H1 (cell line): ENCODE measurements around the gene PGF. TPM values are rescaled to one million over a fixed set of nuclear protein-coding genes. Genes with fewer than 3 reads are reported as not detected.

Experiments used
- CTCF ChIA-PET: fragments of 300-600 bp; sonication (Branson Sonifier 250); formaldehyde crosslinking; loops from one replicate; lab custom pipeline; 2021; ENCODE audit not compliant: partially characterized antibody; lab: Charles Lee
- POLR2A ChIA-PET: fragments of 300-600 bp; sonication (Branson Sonifier 250); formaldehyde crosslinking; loops from one replicate; lab custom pipeline; 2021; ENCODE audit warnings: inconsistent platforms; ENCODE audit not compliant: partially characterized antibody; lab: Charles Lee
- DNase-seq, 2 experiments: peaks; one replicate each; pipeline versions ENCODE4 v3.0.0 to v3.0.0-alpha.2; 2010 to 2022; ENCODE audit warnings: low spot score in 2 of 2, low read depth in 1 of 2, mixed read lengths in 1 of 2
- FAIRE-seq: peaks from 2 replicates; lab custom pipeline; 2011; peaks lifted over from hg19 to GRCh38; lab: Jason Lieb, UNC
- H2AFZ ChIP-seq: 2 replicates; pipeline ENCODE4 v1.8.1; 2012; ENCODE audit warnings: low read length, inconsistent platforms
- H2AK5ac ChIP-seq: 2 replicates; pipeline ENCODE4 v1.6.1; 2013; ENCODE audit warnings: low read depth, low read length
- H2BK120ac ChIP-seq: replicated peaks from 2 replicates; pipeline ENCODE3; 2013; ENCODE audit warnings: low read depth, low read length, inconsistent platforms
- H2BK12ac ChIP-seq: 2 replicates; pipeline ENCODE4 v1.6.1; 2013; ENCODE audit warnings: low read depth, low read length
- H2BK15ac ChIP-seq: 2 replicates; pipeline ENCODE4 v1.6.1; 2013; ENCODE audit warnings: low read length
- H2BK20ac ChIP-seq: 2 replicates; pipeline ENCODE4 v1.6.1; 2013; ENCODE audit warnings: low read length
- H2BK5ac ChIP-seq: 2 replicates; pipeline ENCODE4 v1.6.1; 2013; ENCODE audit warnings: low read depth, low read length
- H3K14ac ChIP-seq: 2 replicates; pipeline ENCODE4 v1.6.1; 2013; ENCODE audit warnings: inconsistent platforms; ENCODE audit not compliant: insufficient read length
- H3K18ac ChIP-seq: 2 replicates; pipeline ENCODE4 v1.6.1; 2013; ENCODE audit warnings: low read length; ENCODE audit errors: extremely low read depth
- H3K23ac ChIP-seq: 2 replicates; pipeline ENCODE4 v1.6.1; 2013; ENCODE audit warnings: inconsistent platforms; ENCODE audit not compliant: insufficient read length
- H3K23me2 ChIP-seq: 2 replicates; pipeline ENCODE4 v1.6.1; 2013; ENCODE audit warnings: low read depth, low read length
- H3K27ac ChIP-seq: 2 replicates; pipeline ENCODE4 v1.6.1; 2011; ENCODE audit warnings: low read depth, low read length, inconsistent platforms
- H3K27me3 ChIP-seq, 4 experiments: replicated peaks in 1 of 4; 1 replicate in 1 of 4; 2 replicates in 3 of 4; pipeline versions ENCODE4 v1.6.1 to v1.8.1; 2011 to 2013; ENCODE audit warnings: low read length in 3 of 4, mild to moderate bottlenecking in 3 of 4, inconsistent platforms in 2 of 4, mixed read lengths in 2 of 4, moderate library complexity in 1 of 4; ENCODE audit not compliant: control insufficient read depth in 3 of 4, insufficient read depth in 3 of 4; ENCODE audit errors: extremely low read depth in 1 of 4
- H3K36me3 ChIP-seq, 4 experiments: 2 replicates each; pipeline versions ENCODE4 v1.6.1 to v1.8.1; 2011 to 2013; ENCODE audit warnings: mild to moderate bottlenecking in 4 of 4, low read length in 3 of 4, moderate library complexity in 2 of 4, control low read depth in 1 of 4, inconsistent platforms in 1 of 4; ENCODE audit not compliant: insufficient read depth in 4 of 4, control insufficient read depth in 2 of 4
- H3K4ac ChIP-seq: replicated peaks from 2 replicates; pipeline ENCODE3; 2013; ENCODE audit warnings: low read length, low read depth, mixed read lengths, inconsistent platforms; ENCODE audit not compliant: insufficient read length
- H3K4me1 ChIP-seq, 4 experiments: replicated peaks in 1 of 4; 1 replicate in 1 of 4; 2 replicates in 3 of 4; pipeline versions ENCODE4 v1.6.1 to v1.8.1; 2011 to 2013; ENCODE audit warnings: low read length in 3 of 4, inconsistent platforms in 2 of 4, mixed read lengths in 1 of 4; ENCODE audit not compliant: insufficient read depth in 4 of 4, control insufficient read depth in 3 of 4
- H3K4me2 ChIP-seq, 2 experiments: 2 replicates each; pipeline versions ENCODE4 v1.6.1 to v1.8.1; 2011 to 2013; ENCODE audit warnings: low read depth in 2 of 2, low read length in 2 of 2, control low read depth in 1 of 2, inconsistent platforms in 1 of 2, mild to moderate bottlenecking in 1 of 2; ENCODE audit not compliant: insufficient read depth in 1 of 2
- H3K4me3 ChIP-seq, 4 experiments: fragments of 200-600, 300-600 bp in 1 of 4; sonication (generic), shearing (Covaris generic), sonication (Bioruptor Twin) in 1 of 4; 2 replicates each; pipeline versions ENCODE4 v1.5.1 to v1.8.1; 2011 to 2016; ENCODE audit warnings: low read length in 4 of 4, low read depth in 3 of 4, control low read depth in 2 of 4, inconsistent platforms in 2 of 4, mild to moderate bottlenecking in 2 of 4, mixed read lengths in 1 of 4, moderate library complexity in 1 of 4; ENCODE audit not compliant: insufficient read depth in 2 of 4; ENCODE audit errors: extremely low read depth in 1 of 4
- H3K56ac ChIP-seq: replicated peaks from 2 replicates; pipeline ENCODE3; 2013; ENCODE audit warnings: low read depth, mild to moderate bottlenecking, mixed read lengths, low read length, inconsistent platforms; ENCODE audit not compliant: insufficient read length
- H3K79me1 ChIP-seq: 2 replicates; pipeline ENCODE4 v1.6.1; 2013; ENCODE audit warnings: low read depth, low read length, control low read depth
- H3K79me2 ChIP-seq, 2 experiments: 2 replicates each; pipeline versions ENCODE4 v1.6.1 to v1.8.1; 2012 to 2013; ENCODE audit warnings: low read length in 2 of 2, mild to moderate bottlenecking in 2 of 2, inconsistent platforms in 1 of 2; ENCODE audit not compliant: insufficient read depth in 2 of 2, control insufficient read depth in 1 of 2
- H3K9ac ChIP-seq, 4 experiments: replicated peaks in 1 of 4; 1 replicate in 1 of 4; 2 replicates in 3 of 4; pipeline versions ENCODE4 v1.6.1 to v1.8.1; 2011 to 2013; ENCODE audit warnings: low read depth in 3 of 4, low read length in 3 of 4, control low read depth in 2 of 4, mild to moderate bottlenecking in 2 of 4, moderate library complexity in 2 of 4, inconsistent platforms in 1 of 4; ENCODE audit errors: extremely low read depth in 1 of 4
- H3K9me3 ChIP-seq, 2 experiments: 2 replicates each; pipeline versions ENCODE4 v1.6.1 to v1.8.1; 2012 to 2013; ENCODE audit warnings: mild to moderate bottlenecking in 2 of 2, moderate library complexity in 2 of 2, control low read depth in 1 of 2, inconsistent platforms in 1 of 2, low read depth in 1 of 2, low read length in 1 of 2, mixed read lengths in 1 of 2; ENCODE audit not compliant: insufficient read depth in 2 of 2
- H4K20me1 ChIP-seq, 2 experiments: replicated peaks in 1 of 2; 2 replicates each; pipeline versions ENCODE3 to v1.8.1; 2011 to 2013; ENCODE audit warnings: inconsistent platforms in 2 of 2, low read length in 2 of 2, mild to moderate bottlenecking in 1 of 2; ENCODE audit not compliant: insufficient read depth in 2 of 2, control insufficient read depth in 1 of 2
- H4K5ac ChIP-seq: 2 replicates; pipeline ENCODE4 v1.6.1; 2013; ENCODE audit warnings: low read length, low read depth, mixed read lengths, inconsistent platforms; ENCODE audit not compliant: insufficient read length
- H4K8ac ChIP-seq: 2 replicates; pipeline ENCODE4 v1.8.0; 2013; ENCODE audit warnings: mild to moderate bottlenecking, moderate library complexity, low read length, inconsistent platforms; ENCODE audit not compliant: insufficient read depth; ENCODE audit errors: extremely low read depth
- H4K91ac ChIP-seq: replicated peaks from 2 replicates; pipeline ENCODE3; 2013; ENCODE audit warnings: low read length, mixed read lengths, inconsistent platforms; ENCODE audit not compliant: insufficient read length
- GABPA ChIP-seq: IDR thresholded peaks from 2 replicates; pipeline ENCODE4 v1.6.1; 2011; ENCODE audit warnings: mild to moderate bottlenecking, low read length, moderate library complexity, borderline replicate concordance; ENCODE audit not compliant: insufficient read depth
- MAFK ChIP-seq: IDR thresholded peaks from 2 replicates; pipeline ENCODE4 v1.6.1; 2012; ENCODE audit warnings: low read depth, mild to moderate bottlenecking, improper control_type of control experiment, low read length
- RXRA ChIP-seq: IDR thresholded peaks from 2 replicates; pipeline ENCODE4 v1.6.1; 2011; ENCODE audit warnings: low read depth, mild to moderate bottlenecking, low read length, moderate library complexity; ENCODE audit not compliant: insufficient read depth
- SIRT6 ChIP-seq: IDR thresholded peaks from one replicate; pipeline ENCODE4 v1.7.1; 2012; ENCODE audit warnings: low read length, inconsistent platforms
- SIX5 ChIP-seq: IDR thresholded peaks from 2 replicates; pipeline ENCODE4 v1.6.1; 2011; ENCODE audit warnings: mild to moderate bottlenecking, low read depth, low read length
- WGBS, 2 experiments: shearing (Covaris generic) in 1 of 2; methylation state at CpG; one replicate each; pipeline versions ENCODE4 v1.1.6 to v1.1.7; 2013 to 2015; ENCODE audit warnings: low lambda C conversion rate in 2 of 2, mixed read lengths in 2 of 2, inconsistent platforms in 1 of 2, low coverage in 1 of 2, missing lambda C conversion rate in 1 of 2; ENCODE audit not compliant: insufficient replicate concordance in 2 of 2, insufficient coverage in 1 of 2, insufficient read length in 1 of 2; ENCODE audit errors: extremely low coverage in 1 of 2, missing lambda C conversion rate in 1 of 2; 5-methylcytosine and 5-hydroxymethylcytosine counted together
- polyA plus RNA-seq, 7 experiments: library from polyadenylated mRNA; depleted of rRNA in 3 of 7; stranded (reverse) in 5 of 7; unstranded in 2 of 7; fragments of >200 nt in 5 of 7; fragments of 200-250 nt in 2 of 7; gene quantifications; 1 replicate in 5 of 7; 2 replicates in 1 of 7; 4 replicates in 1 of 7; pipeline versions ENCODE4 v1.2.1 to v1.2.3, GENCODE V29; 2011 to 2013; ENCODE audit warnings: missing spikeins in 2 of 7, mixed read lengths in 2 of 7
- total RNA-seq: library from RNA; stranded (reverse); fragmentation: NEBNext Ultra II Directional; extraction: Animal tissue kit (Norgen Biotek cat#: 25700); gene quantifications from 2 replicates; pipeline ENCODE4 v1.2.1, GENCODE V29; 2021

The PGF gene
- total and polyA plus RNA-seq, 2 of the 8 experiments (the other 6 are each of a cell fraction or from before 2014, with no cell fraction given): 2.1 to 4.1 TPM

DNA sequence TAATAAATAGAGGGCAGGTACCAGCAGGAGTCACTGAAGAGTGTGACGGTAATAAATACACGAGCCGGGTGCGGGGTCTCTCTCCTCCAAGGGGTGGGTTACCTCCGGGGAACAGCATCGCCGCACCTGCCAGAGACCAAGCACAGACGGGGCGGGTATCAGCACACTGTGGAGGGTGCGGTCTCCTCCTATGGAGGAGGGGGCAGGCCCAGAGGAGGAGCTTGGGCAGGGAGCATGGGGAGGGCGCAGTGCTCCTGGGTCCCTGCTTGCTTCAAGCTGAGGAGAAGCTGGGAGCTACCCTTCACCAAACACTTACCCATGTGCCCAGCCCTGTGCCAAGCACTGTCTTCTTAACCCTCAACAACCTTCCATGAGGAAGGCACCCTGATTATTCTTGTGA is 12.8 kb downstream of the PGF start:
- Histone ChIP-seq H4K91ac (no peak overlapping the region), H3K4me1 (peaks cover 0 to 6% (median 2%) of the 10 kb centered on the region in 4 experiments; a peak in 3 of 7 replicates), H3K23me2 (no peaks in the 10 kb centered on the region), H4K8ac (no peak overlapping the region), H4K5ac (no peak overlapping the region), H2AK5ac (no peak overlapping the region), H2BK120ac (no peak overlapping the region), H3K56ac (no peak overlapping the region), H3K79me2 (no peaks in the 10 kb centered on the region), H3K4me3 (no peak overlapping the region), H2AFZ (no peak overlapping the region), H4K20me1 (no peaks in the 10 kb centered on the region), H3K4ac (no peak overlapping the region), H3K14ac (no peak overlapping the region), H2BK12ac (no peak overlapping the region), H3K27me3 (no peaks in the 10 kb centered on the region), H3K23ac (no peak overlapping the region), H2BK5ac (no peak overlapping the region), H3K79me1 (no peaks in the 10 kb centered on the region), H3K18ac (no peak overlapping the region), H3K9me3 (no peaks in the 10 kb centered on the region), H2BK20ac (no peak overlapping the region), H3K36me3 (no peaks in the 10 kb centered on the region), H2BK15ac (no peak overlapping the region), H3K9ac (no peak overlapping the region), H3K27ac (no peak overlapping the region), H3K4me2 (no peak overlapping the region)
- no peak for TF ChIP-seq SIX5
- no peak for TF ChIP-seq MAFK
- TF ChIP-seq RXRA: no peak
- no peak for TF ChIP-seq GABPA
- no peak for TF ChIP-seq SIRT6
- FAIRE-seq (no peak), DNase-seq (no peak)
- WGBS, 2 experiments: 93% methylated on average over 8 of the region's 11 CpGs; no CpG with 5 or more reads in 1 of the 2 experiments
- ChIA-PET CTCF (interaction anchor here (0.6 to 11.9 kb wide), 9 partner anchors 19 to 146 kb away, joined by 3 to 146 read pairs (median 4); partner anchors contain the start of genes EIF2B2 and RPS6KL1), POLR2A (interaction anchor here (1.0 to 1.3 kb wide), 5 partner anchors 14 to 79 kb away, joined by 3 to 4 read pairs (median 3); partner anchors contain the start of gene RPS6KL1)
